ENCODE results near the gene SAMD10.

GRCh38 chr20:63944078-63944941 lies 35.1 kb downstream of the SAMD10 start:
- TF ChIP-seq SIN3A (IDR thresholded peaks at IDR 0.05; ENCODE audit: low read depth, low read length) (no peak), DPF2 (IDR thresholded peaks at IDR 0.05) (no peak), ZNF274 (IDR thresholded peaks at IDR 0.05; ENCODE audit: insufficient read depth, insufficient read length) (no peak), CTCF (IDR thresholded peaks at IDR 0.05 in 2 of 3, conservative IDR thresholded peaks at IDR 0.05 in 1 of 3; ENCODE audit: control insufficient read depth in 2 of 3, extremely low read depth in 1 of 3, insufficient read depth in 1 of 3, low read depth in 3 of 3, low read length in 3 of 3) (no peak), REST (IDR thresholded peaks at IDR 0.05; ENCODE audit: low read depth, low read length) (no peak)

Measured in GM12878 (cell line).